GM12874 (cell line): Measurements from ENCODE around the gene AMMECR1.

Source experiments
- TF ChIP-seq, protein P1 (sequence below): IDR thresholded peaks from 2 replicates; pipeline ENCODE4 v1.5.1; 2011; ENCODE audit warnings: low read depth, mild to moderate bottlenecking, control low read depth, low read length, moderate library complexity; ENCODE audit not compliant: insufficient read depth

The AMMECR1 gene

DNA sequence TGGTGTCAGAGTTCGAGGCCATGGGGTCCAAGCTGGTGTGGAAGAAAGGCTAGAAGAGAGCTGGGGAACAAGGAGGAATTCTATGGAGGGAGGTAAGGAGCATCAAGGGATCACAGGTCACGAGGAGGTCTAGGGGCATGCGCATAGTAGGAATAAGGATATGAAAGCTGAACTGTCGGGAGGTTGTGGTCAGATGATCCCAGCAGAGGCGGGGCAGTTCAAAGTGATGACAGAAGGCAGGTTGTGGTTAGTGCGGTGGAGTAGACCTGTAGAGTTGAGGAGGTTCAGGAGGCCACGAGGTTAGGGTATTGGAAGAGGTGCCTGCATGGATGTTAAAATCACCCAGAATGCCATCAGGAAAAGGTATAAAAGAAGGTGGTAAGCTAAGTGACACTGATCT lies 158.7 kb downstream of the AMMECR1 start:
- TF ChIP-seq, protein P1, sequence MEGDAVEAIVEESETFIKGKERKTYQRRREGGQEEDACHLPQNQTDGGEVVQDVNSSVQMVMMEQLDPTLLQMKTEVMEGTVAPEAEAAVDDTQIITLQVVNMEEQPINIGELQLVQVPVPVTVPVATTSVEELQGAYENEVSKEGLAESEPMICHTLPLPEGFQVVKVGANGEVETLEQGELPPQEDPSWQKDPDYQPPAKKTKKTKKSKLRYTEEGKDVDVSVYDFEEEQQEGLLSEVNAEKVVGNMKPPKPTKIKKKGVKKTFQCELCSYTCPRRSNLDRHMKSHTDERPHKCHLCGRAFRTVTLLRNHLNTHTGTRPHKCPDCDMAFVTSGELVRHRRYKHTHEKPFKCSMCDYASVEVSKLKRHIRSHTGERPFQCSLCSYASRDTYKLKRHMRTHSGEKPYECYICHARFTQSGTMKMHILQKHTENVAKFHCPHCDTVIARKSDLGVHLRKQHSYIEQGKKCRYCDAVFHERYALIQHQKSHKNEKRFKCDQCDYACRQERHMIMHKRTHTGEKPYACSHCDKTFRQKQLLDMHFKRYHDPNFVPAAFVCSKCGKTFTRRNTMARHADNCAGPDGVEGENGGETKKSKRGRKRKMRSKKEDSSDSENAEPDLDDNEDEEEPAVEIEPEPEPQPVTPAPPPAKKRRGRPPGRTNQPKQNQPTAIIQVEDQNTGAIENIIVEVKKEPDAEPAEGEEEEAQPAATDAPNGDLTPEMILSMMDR = no peak

DNA sequence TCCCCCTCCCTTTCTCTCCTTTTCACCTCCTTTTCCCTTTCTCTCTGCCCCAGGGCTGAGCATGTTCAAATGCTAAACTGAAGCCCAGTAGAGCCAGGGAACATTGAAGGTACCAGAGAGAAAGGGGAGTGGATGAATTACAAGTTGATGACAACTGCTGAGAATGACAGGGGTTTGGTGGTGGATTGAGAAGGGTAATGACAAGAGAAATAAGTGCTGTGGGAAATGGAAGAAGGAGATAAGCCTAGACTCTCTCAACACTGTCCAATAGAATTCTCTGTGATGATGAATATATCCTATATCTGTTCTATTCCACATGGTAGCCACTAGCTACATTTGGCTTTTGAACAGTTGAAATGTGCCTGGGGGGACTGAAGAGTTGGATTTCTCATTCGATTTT lies 160.4 kb downstream of the AMMECR1 start:
- TF ChIP-seq, protein P1 = no peak

DNA sequence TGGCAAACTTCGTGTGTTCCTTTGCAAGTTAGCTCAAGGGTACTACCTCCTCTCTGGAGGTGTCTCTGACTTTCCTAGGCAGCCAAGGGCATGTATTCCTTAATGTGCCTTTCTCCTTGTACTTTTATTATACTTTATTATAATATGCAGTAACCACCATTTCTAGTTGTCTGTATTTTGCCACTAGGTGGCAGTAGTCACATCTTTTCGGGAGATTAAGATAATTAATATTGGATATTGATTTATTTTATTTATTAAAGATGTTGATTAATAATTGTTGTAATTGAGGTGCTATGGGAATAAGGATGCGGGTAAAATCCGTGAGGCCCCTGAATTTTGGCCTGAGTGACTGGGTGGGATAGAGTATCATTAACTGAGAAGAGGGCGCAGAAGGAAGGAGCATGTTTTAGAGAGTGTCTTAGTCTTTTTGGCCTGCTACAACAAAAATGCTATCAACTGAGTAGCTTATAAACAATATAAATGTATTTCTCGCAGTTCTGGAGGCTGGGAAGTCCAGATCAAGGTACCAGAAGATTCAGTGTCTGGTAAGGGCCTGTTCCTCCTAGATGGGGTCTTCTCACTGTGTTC lies 161.6 kb downstream of the AMMECR1 start:
- TF ChIP-seq, protein P1 = no peak

DNA sequence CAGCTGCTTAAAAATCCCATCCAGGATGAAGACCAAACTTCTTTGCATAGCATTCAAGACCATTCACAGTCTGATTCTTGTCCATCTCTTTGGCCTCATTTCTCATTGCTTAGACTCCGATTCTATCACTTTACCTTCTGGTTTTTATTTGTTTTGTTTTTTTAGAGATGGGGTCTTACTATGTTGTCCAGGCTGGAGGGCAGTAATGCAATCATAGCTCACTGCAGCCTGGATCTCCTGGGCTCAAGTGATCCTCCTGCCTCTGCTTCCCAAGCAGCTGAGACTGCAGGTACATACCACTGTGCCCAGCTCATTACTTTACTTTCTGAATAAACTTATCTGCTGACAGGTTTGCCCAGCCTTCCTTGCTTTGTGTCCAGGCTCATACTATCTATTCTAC lies 162.1 kb downstream of the AMMECR1 start:
- TF ChIP-seq, protein P1 = no peak

DNA sequence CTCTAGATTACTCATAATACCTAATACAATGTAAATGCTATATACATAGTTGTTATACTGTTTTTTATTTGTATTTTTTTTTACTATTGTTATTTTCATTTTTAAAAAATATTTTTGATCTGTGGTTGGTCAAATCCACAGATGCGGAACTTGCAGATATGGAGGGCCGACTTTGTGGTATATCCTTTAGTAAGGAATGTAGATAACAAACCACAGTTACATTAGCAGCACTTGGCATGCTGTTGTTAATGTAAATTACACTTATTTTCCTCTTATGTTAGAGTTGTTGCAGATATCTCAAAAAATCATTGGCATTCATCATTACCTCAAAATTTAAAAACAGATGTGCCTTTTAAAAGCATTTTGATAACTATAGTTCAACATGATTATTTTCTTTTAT lies 164.0 kb downstream of the AMMECR1 start:
- TF ChIP-seq, protein P1 = no peak

DNA sequence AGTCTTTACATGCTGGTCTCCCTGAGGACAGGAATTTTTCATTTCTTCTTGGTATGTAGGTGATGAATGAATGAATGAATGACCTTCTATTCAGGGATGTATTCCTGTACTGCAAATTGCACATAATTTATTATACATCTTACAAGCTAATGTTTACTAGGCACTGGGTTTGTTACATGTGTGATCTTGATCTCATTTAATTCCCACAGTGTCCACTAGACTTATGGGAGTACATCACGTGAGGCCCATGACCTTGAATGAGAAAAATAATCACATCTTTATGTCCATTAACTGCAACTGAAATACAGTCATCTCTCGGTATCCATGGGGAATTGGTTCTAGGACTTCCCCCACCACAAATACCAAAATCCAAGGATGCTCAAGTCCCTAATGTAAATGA lies 164.6 kb downstream of the AMMECR1 start:
- TF ChIP-seq, protein P1 = no peak

DNA sequence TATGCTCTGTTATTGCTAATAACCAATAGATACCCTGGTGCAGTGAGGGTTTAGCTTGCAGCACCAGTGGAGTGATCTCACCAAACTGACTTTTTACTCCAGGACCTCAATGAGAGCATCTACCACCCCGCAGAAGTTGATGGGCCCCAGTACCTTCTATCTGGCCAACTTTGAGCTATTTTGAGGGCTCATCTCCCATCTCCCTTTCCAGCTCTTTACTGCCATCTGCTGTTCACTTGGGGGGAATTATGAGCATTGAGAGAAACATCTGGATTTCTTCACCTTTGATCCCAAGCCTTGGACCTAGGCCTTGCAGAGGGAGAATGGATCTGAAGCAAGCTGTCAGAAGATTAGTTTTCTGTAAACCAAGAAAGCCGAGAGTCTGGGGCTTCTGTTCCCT lies 171.4 kb downstream of the AMMECR1 start:
- TF ChIP-seq, protein P1 = peak; percentile 35; the same call in 1 of the 2 replicates

DNA sequence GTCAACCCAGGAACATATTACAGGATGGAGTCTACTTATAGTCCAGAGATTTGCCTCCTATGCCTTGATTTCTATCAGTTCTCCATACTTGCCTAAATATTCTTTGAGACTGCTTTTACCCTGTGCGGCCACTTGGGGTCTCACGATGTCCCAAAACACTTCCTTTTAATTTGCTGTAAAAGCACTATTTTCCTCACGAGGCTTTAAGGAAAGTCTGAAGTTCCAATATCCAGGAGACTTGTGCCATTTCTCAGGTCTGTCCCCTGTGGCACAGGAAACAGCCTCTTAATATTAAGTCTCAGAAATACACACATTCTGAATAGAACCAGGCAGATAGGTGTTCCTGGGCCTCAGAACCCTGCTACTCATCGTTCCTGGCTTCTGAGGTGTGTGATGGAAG lies 172.0 kb downstream of the AMMECR1 start:
- TF ChIP-seq, protein P1 = peak; percentile 56
